ENCODE results near the gene EMILIN2. TPM values are rescaled to one million over a fixed set of nuclear protein-coding genes. Genes with fewer than 3 reads are reported as not detected.
A peak's percentile ranks its signal among the peaks of the same experiment; 100 is the strongest.
"Not testable (repeated sequence)": the region's sequence is repeated elsewhere in the genome, so short reads cannot be mapped to it uniquely, and the experiment has no call there.

EMILIN2 gene
- polyA plus RNA-seq, 2 of the 4 experiments (the other 2 are of a cell fraction): 5.4 to 7.8 TPM

- H3K4me2 ChIP-seq: no peak overlapping the region
- H3K9me3 ChIP-seq: no peaks in the 10 kb centered on the region
- 0 out of 3 replicates have a peak, but pooled peaks cover 4% of the 10 kb centered on the region for H3K4me1 ChIP-seq
- WGBS (ENCODE audit: missing lambda C conversion rate): 70% methylated on average over 11 of the region's 11 CpGs
- POLR2A ChIA-PET: no interaction called here
- H3K27ac ChIP-seq: no peak overlapping the region
- no peak for ATAC-seq
- no peak overlapping the region for H3K4me3 ChIP-seq
- CTCF ChIA-PET: no interaction called here
- FAIRE-seq: no peak
- DNase-seq (ENCODE audit: low read depth in 1 of 2, low spot score in 1 of 2): no peak
- no peak for TF ChIP-seq RCOR1 (IDR thresholded peaks at IDR 0.05; ENCODE audit: low read depth, low read length)
- TF ChIP-seq TFCP2L1 (CRISPR knock-in tag; IDR thresholded peaks at IDR 0.05): no peak
- no peak for TF ChIP-seq HEYL (CRISPR knock-in tag; IDR thresholded peaks at IDR 0.05)
- TF ChIP-seq NR3C1 (IDR thresholded peaks at IDR 0.05): no peak
- no peak for TF ChIP-seq ZNF302 (CRISPR knock-in tag; IDR thresholded peaks at IDR 0.05)
- no peak for TF ChIP-seq KDM5A (IDR thresholded peaks at IDR 0.05)
- TF ChIP-seq E2F6 (IDR thresholded peaks at IDR 0.05; ENCODE audit: borderline replicate concordance, low read depth): no peak
- no peak for TF ChIP-seq HOXB13 (CRISPR knock-in tag; IDR thresholded peaks at IDR 0.05; ENCODE audit: low read depth)
- no peak for TF ChIP-seq CHD2 (IDR thresholded peaks at IDR 0.05; ENCODE audit: low read length, partially characterized antibody)
Observed at GRCh38 chr18:2856547-2857170, 9.9 kb downstream of the EMILIN2 start.

GRCh38 chr18:2857491-2858131, 10.8 kb downstream of the EMILIN2 start:
- WGBS (ENCODE audit: missing lambda C conversion rate): 54% methylated on average over 18 of the region's 18 CpGs
- DNase-seq (ENCODE audit: low read depth in 1 of 2, low spot score in 1 of 2) (no peak), FAIRE-seq (no peak), ATAC-seq (0 out of 6 replicates have a peak, but pooled peaks of 1 of the 2 experiments have one; percentile 13)
- H3K27ac ChIP-seq: no peak overlapping the region
- POLR2A ChIA-PET: no interaction called here
- no peak overlapping the region for H3K4me3 ChIP-seq
- TF ChIP-seq CEBPB (IDR thresholded peaks at IDR 0.05) (peak; percentile 79 to 82), PBX3 (IDR thresholded peaks at IDR 0.05) (no peak)
- H3K4me2 ChIP-seq: peak overlapping the region; percentile 22; the same call in 2 of the 3 replicates
- H3K4me1 ChIP-seq: 0 out of 3 replicates have a peak, but pooled peaks cover 4% of the 10 kb centered on the region
- CTCF ChIA-PET: no interaction called here
- no peaks in the 10 kb centered on the region for H3K9me3 ChIP-seq

GRCh38 chr18:2860397-2860796, 13.6 kb downstream of the EMILIN2 start:
- ATAC-seq; CTCF ChIA-PET; FAIRE-seq; H3K4me1 ChIP-seq; H3K4me3 ChIP-seq; POLR2A ChIA-PET; H3K27ac ChIP-seq; H3K9me3 ChIP-seq; DNase-seq (ENCODE audit: low read depth in 1 of 2, low spot score in 1 of 2); H3K4me2 ChIP-seq: not testable (repeated sequence)

- 11% methylated on average over 1 of the region's 1 CpG for WGBS (ENCODE audit: missing lambda C conversion rate)
- H3K4me2 ChIP-seq; FAIRE-seq; H3K4me3 ChIP-seq; H3K27ac ChIP-seq; H3K9me3 ChIP-seq; ATAC-seq; POLR2A ChIA-PET; H3K4me1 ChIP-seq; DNase-seq (ENCODE audit: low read depth in 1 of 2, low spot score in 1 of 2); CTCF ChIA-PET: not testable (repeated sequence)
Observed at GRCh38 chr18:2863997-2864396, 17.2 kb downstream of the EMILIN2 start.

- H3K9me3 ChIP-seq; FAIRE-seq; H3K4me1 ChIP-seq; H3K27ac ChIP-seq; H3K4me2 ChIP-seq; H3K4me3 ChIP-seq; POLR2A ChIA-PET; DNase-seq (ENCODE audit: low read depth in 1 of 2, low spot score in 1 of 2); ATAC-seq: not testable (repeated sequence)
- CTCF ChIA-PET: interaction anchor here (0.5 kb wide), 1 partner anchor 170 kb away, joined by 3 read pairs; no protein-coding TSS in a partner anchor
- WGBS (ENCODE audit: missing lambda C conversion rate): 22% methylated on average over 2 of the region's 2 CpGs
Observed at GRCh38 chr18:2866465-2866864, 19.7 kb downstream of the EMILIN2 start.
